Measurements from ENCODE around the gene EPB41.

- no peak for TF ChIP-seq CTCF (IDR thresholded peaks at IDR 0.05)
- no peak for TF ChIP-seq POLR2AphosphoS5 (IDR thresholded peaks at IDR 0.05; ENCODE audit: low read depth, low read length)
- TF ChIP-seq REST (IDR thresholded peaks at IDR 0.05; ENCODE audit: insufficient read depth in 1 of 2, low read depth in 2 of 2, low read length in 1 of 2): no peak
These were observed 3.4 kb downstream of the EPB41 start for GRCh38 chr1:28917757-28918118.
